ENCODE results near the gene CBFB.
"Not testable (repeated sequence)": the region's sequence is repeated elsewhere in the genome, so short reads cannot be mapped to it uniquely, and the experiment has no call there.

Gene CBFB

GRCh38 chr16:67016681-67017420 is 12.1 kb upstream of the CBFB start:
- no peak for DNase-seq

DNA sequence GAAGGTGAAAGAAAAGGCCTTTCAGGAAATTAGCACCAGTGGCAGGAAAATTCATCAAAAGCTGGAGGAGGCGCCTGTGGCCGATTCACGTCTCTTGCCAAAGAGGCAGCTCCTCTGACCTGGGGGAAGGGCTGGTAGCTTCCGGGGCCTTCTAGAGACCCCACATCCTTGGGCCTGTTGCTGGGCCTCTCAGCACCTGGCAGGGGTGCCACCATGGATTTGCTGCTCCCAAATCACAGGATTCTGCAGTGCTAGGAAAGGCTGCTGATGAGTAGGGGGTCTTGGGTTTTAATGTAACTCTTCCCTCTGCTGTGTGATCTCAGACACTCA is 11.6 kb upstream of the CBFB start:
- DNase-seq: no peak

DNA sequence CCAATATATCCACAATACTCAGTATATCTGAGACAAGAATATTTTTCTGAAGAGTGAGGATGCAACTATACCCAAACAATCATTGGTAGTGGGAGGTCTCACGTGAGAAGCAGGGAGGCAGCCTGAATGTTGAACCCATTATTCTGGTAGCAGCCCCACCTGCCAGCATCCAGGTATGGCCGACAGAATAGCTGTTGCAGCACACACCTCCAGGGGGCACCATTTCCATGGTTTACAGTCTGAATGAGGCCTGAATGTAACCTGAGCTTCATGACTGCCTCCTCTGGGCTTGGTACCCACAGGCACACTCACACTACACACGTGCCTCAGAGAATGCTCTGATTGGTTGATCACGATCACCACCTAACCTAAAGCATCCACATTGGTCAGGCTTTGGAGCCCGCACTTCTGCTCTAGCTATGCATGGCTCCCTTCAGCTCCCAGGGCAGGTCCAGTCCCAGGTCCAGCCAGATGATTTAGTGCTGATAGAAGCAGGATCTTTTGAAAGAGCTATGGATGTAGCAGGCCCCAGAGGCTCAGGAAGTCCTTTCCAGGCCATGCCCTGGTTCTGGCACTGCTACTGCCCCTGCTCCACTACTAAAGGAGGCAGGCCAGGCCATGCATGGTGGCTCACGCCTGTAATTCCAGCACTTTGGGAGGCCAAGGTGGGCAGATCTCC is 11.0 kb upstream of the CBFB start:
- DNase-seq: peak; percentile 63 to 85 (median 77)

- no peak for DNase-seq
Measured at GRCh38 chr16:67019171-67019570, 9.8 kb upstream of the CBFB start.

DNA sequence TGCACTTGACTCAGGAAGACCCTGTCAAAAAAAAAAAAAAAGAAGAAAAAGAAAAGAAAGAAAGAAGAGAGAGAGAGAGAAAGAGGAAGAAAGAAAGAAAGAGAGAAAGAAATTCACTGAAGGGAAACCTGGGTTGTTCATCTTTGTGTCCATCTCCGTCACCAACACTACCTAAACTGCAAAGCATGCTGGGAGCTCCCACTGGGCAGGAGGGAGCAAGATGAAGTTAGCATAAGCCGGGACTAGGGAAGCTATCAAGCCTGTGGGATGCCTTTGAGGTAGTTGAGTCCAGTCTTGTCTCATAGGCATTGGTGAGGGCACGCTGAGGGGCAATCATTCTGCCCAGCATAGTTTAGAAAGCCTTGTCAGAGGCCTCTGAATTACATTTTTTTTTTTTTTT is 7.6 kb upstream of the CBFB start:
- DNase-seq: no peak

DNA sequence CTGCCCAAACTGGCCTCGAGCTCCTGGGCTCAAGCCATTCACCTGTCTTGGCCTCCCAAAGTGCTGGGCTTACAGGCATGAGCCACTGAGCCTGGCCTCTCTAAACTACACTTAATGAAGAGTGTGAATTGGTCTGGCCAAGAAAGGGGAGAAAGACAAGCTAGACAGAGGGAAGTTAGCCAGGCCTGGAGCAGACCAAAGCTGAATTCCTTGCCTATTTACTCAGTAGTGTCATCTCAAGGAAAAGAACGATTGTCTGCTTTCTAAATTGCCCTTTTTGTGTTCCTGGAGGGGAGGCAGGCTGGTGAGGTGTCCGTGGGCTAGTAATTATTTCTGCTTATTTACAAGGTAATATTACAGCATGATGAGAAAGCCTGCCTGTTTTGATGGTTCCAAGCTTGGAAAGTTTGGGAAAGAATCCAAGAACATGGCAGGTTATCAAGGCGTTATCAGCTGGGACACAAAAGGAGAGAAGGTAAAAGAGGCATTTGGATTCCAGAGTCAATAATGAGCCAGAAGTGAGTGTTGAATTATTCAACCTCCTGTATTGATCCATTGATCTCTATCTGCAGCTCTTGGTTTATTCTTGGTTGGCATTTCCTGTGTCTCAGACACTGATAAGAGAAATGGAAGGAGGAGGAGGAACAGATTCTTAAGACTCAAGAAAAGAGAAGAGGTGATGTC is 6.3 kb upstream of the CBFB start:
- no peak for DNase-seq

DNA sequence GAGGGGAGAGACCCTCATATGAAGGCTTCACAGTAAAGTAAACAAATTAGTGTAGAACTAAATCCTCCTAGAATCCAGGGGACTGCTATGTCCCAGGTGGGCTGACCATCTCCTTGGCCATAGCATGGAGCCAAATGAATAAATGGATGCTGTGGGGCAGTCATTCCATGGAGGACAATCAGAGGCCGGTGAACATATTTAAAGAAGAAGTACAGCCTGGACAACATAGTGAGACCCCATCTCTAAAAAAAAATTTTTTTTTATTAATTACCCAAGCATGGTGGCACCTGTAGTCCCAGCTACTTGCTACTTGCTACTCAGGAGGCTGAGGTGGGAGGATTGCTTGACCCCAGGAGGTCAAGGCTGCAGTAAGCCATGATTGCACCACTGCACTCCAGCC is 5.3 kb upstream of the CBFB start:
- DNase-seq: no peak

GRCh38 chr16:67024384-67025209 is 4.4 kb upstream of the CBFB start:
- no peak for DNase-seq

DNA sequence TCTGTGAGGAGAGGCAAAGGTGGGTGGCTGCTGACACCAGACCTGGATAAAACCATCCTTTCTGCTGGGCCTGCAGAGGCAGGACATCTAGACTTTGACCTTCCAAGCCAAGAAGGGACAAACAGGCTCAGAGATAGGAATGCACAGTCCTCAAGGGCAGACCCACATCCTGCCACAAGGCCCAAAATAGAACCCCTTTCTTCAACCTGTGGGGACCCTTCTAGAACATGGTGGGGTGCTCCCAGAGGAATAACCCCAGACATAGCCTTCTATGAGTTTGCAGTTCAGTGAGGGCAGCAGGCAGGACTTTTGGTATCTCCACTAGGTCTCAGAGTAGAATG is 3.8 kb upstream of the CBFB start:
- DNase-seq: no peak

- DNase-seq: no peak
Measured at GRCh38 chr16:67026570-67026969, 2.4 kb upstream of the CBFB start.

- no peak for DNase-seq
Measured at GRCh38 chr16:67027046-67027445, 1.9 kb upstream of the CBFB start.

GRCh38 chr16:67028167-67028695 is 718 bp upstream of the CBFB start:
- no peak for DNase-seq

- peak; percentile 41 to 80 (median 66) for DNase-seq
Measured at GRCh38 chr16:67029254-67030096, 526 bp downstream of the CBFB start.

- no peak for DNase-seq
Measured at GRCh38 chr16:67030221-67030962, 1.4 kb downstream of the CBFB start.

GRCh38 chr16:67034487-67034886 is 5.5 kb downstream of the CBFB start:
- DNase-seq: no peak

GRCh38 chr16:67035364-67035763 is 6.4 kb downstream of the CBFB start:
- DNase-seq: no peak

DNA sequence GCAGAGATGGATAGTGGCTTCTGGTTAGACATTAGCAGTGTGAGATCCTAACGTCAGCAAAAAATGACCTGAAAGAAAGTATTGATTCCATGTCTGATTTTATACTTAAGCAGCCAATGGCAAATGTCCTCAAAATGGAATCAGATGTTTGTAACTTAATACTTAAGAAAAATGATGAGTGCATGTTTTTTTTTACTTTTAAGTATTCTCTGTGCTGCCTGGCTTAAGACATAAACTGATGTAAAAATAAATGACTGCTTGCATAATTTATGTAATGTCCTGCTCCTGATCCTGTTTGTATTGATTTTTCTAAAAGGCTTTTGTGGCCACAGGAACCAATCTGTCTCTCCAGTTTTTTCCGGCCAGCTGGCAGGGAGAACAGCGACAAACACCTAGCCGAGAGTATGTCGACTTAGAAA is 7.4 kb downstream of the CBFB start:
- no peak for DNase-seq

DNA sequence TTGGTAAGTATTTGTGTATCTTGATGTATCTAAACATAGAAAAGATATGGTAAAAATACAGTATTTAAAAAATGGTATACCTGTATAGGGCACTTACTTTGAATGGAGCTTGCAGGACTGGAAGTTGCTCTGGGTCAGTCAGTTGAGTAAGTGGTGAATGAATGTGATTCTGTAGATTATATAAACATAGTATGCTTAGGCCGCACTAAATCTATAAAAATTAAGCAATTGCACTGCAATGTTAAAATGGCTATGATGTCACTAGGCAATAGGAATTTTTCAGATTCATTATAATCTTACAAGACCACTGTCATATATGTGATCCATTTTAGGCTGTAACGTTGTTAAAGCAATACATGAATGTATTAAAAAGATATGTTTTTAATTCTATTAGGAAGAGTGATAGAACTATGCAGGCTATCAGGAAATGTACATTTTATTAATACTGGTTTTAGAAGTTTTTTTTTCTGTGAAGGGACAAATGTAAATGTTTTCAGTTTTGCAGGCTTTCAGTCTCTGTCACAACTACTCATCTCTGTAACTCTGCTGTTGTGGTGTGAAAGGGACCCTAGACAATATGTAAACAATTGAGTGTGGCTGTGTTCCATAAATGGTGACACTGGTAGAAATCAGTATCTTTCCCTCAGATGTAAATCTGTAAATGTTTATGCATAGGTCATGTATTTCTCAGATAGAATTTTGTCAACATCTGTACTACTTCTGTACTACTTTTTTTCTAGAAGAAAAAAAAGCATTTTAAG is 10.5 kb downstream of the CBFB start:
- no peak for DNase-seq

- no peak for DNase-seq
Measured at GRCh38 chr16:67040166-67040565, 11.2 kb downstream of the CBFB start.

DNA sequence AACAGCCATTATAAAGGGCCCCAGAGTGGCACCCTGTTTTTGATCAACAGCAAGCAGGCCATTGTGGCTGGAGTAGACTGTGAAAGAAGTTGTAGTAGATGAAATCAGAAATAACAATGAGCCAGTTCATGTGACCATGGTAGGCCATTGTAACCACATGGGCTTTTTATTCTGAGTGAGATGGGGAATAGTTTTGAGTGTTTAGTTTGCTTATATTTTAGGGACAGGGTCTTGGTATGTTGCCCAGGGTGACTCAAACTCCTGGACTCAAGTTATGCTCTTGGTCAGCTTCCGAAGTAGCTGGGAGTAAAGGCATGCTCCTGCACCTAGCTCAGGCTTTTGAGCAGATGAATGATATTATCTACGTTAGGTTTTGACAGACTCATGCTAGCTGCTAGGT is 12.0 kb downstream of the CBFB start:
- DNase-seq: no peak

DNA sequence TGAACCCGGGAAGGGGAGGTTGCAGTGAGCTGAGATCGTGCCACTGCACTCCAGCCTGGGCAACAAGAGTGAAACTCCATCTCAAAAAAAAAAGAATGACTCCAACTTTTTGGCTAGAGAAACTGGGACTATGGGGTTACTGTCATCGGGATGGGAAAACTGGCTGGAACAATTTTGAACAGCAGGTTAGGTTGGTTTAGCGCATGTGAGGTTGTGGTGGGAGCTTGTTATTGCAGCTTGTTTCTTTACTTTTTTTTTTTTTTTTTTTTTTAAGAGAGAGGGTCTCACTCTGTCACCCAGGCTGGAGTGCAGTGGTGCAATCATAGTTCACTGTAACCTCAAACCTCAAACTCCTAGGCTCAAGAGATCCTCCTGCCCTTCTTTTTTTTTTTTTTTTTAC is 12.6 kb downstream of the CBFB start:
- not testable (repeated sequence) for DNase-seq

Data from stimulated activated naive CD4-positive, alpha-beta T cell (primary cell).